ENCODE measurements around the gene CLSTN3. TPM values are rescaled to one million over a fixed set of nuclear protein-coding genes. Genes with fewer than 3 reads are reported as not detected.

Gene CLSTN3
- total and polyA plus RNA-seq, 2 donors from 2014 or later = 33.0 to 64.2 TPM

DNA sequence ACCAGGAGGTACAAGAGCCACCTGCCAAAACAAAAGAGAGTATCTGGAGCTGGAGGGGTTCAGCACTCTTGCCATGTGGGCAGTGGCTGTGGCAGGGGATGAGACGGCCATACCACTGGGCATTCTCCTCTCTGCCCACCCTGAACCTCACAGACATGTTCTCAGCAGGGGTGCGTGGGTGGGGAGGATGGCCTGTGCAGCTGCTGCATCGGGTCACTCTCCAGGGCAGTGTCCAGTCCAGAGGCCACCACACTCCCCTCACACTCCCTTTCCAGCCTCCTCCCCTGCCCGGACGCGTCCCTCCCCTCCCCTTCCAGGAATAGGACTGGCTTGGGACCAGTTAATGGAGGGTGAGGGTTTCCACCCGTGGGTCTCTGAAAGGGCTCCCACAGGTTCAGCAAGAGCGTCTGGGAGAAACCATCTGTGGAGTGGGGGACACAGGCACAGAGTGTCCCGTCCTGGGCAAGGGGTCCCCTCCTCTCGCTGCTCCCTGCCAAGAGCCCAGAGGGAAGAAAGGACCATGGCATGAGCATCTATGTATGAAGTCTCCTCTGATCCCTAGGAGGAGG lies 38.4 kb upstream of the CLSTN3 start:
- DNase-seq (peak; percentile 27 to 92 (median 59)), FAIRE-seq (no peak)
- Histone ChIP-seq H3K4me1 (ENCODE audit: control insufficient read depth in 2 of 3, insufficient read depth in 2 of 3, low read depth in 1 of 3, low read length in 3 of 3) (peaks cover 0 to 11% (median 0%) of the 10 kb centered on the region in 3 donors), H3K27ac (ENCODE audit: low read depth in 2 of 2, low read length in 2 of 2) (peak overlapping the region; percentile 20 to 64), H3K9ac (ENCODE audit: low read length in 3 of 3) (peak overlapping the region in 2 of 3 donors; percentile 48 to 70), H3K4me3 (ENCODE audit: low read length in 3 of 3) (peak overlapping the region; percentile 38 to 80 (median 63)), H3K9me3 (ENCODE audit: control insufficient read depth in 2 of 3, insufficient read depth in 1 of 3, low read length in 3 of 3) (no peaks in the 10 kb centered on the region), H3K27me3 (ENCODE audit: control insufficient read depth, insufficient read depth, low read length) (no peaks in the 10 kb centered on the region), H3K36me3 (ENCODE audit: control insufficient read depth in 2 of 3, insufficient read depth in 3 of 3, low read length in 3 of 3) (no peaks in the 10 kb centered on the region)
- TF ChIP-seq, protein P1, sequence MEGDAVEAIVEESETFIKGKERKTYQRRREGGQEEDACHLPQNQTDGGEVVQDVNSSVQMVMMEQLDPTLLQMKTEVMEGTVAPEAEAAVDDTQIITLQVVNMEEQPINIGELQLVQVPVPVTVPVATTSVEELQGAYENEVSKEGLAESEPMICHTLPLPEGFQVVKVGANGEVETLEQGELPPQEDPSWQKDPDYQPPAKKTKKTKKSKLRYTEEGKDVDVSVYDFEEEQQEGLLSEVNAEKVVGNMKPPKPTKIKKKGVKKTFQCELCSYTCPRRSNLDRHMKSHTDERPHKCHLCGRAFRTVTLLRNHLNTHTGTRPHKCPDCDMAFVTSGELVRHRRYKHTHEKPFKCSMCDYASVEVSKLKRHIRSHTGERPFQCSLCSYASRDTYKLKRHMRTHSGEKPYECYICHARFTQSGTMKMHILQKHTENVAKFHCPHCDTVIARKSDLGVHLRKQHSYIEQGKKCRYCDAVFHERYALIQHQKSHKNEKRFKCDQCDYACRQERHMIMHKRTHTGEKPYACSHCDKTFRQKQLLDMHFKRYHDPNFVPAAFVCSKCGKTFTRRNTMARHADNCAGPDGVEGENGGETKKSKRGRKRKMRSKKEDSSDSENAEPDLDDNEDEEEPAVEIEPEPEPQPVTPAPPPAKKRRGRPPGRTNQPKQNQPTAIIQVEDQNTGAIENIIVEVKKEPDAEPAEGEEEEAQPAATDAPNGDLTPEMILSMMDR (IDR thresholded peaks at IDR 0.05; ENCODE audit: borderline replicate concordance, extremely low read depth, insufficient read depth) = no peak
- intact Hi-C loops (cut with DNase I) = loop anchor here (10.0 kb wide), 1 partner anchor 147 kb away; the partner anchor contains the start of genes C12orf57 and RNU7-1

DNA sequence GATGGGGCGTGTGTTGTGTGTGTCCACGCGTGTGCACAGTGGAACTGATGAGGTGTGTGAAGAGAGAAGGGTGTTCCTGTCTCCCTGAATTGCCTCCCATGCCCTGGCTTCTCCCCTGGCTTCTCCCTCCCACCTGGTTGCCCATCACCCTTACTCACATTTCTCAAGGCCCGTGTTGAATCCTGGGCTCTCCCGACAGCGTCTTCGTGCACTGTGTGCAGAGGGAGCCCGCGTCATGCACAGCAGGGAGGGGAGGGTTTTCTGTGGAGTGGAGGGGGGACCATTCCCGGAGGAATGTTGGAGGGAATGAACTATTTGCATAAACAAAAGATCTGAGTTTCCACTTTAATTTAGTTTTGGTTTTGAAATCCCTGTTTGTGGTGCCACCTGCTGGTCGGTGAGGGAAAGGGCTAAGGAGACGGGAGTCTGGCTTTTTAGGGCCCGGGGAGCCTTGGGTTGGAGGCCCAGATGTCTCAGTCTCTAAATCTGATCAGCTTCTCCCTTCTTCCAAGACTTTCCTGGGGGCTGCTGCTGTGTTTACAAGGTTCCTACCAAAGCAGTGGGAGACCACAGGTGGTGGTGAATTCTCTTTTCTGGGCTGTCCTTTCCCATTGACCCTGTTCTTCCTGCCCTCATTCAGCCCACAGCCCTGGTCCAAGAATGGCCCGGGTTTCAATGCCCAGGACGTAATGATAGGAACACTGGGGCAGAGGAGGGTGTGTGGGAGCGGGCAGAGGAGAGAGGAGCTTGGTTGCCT lies 37.8 kb upstream of the CLSTN3 start, which contains the start of gene C1R:
C1R (minus strand) TSS at position 217 of the 757 bp plus-strand sequence; CDS start at position 160, 57 bp downstream.
- peak; percentile 50 for FAIRE-seq
- TF ChIP-seq, protein P1 (IDR thresholded peaks at IDR 0.05; ENCODE audit: borderline replicate concordance, extremely low read depth, insufficient read depth) = peak; percentile 76
- DNase-seq = peak; percentile 77 to 96 (median 84)
- Histone ChIP-seq H3K27ac (ENCODE audit: low read depth in 2 of 2, low read length in 2 of 2) (peak within 1 kb of the TSS; percentile 20 to 64), H3K36me3 (ENCODE audit: control insufficient read depth in 2 of 3, insufficient read depth in 3 of 3, low read length in 3 of 3) (no peaks in the 10 kb centered on the region), H3K4me1 (ENCODE audit: control insufficient read depth in 2 of 3, insufficient read depth in 2 of 3, low read depth in 1 of 3, low read length in 3 of 3) (peaks cover 0 to 11% (median 0%) of the 10 kb centered on the region in 3 donors), H3K9ac (ENCODE audit: low read length in 3 of 3) (peak within 1 kb of the TSS in 2 of 3 donors; percentile 48 to 70), H3K27me3 (ENCODE audit: control insufficient read depth, insufficient read depth, low read length) (no peaks in the 10 kb centered on the region), H3K4me3 (ENCODE audit: low read length in 3 of 3) (peak within 1 kb of the TSS; percentile 38 to 80 (median 63)), H3K9me3 (ENCODE audit: control insufficient read depth in 2 of 3, insufficient read depth in 1 of 3, low read length in 3 of 3) (no peaks in the 10 kb centered on the region)
- intact Hi-C loops (cut with DNase I) = loop anchor here (10.0 kb wide), 1 partner anchor 148 kb away; the partner anchor contains the start of genes C12orf57 and RNU7-1

DNA sequence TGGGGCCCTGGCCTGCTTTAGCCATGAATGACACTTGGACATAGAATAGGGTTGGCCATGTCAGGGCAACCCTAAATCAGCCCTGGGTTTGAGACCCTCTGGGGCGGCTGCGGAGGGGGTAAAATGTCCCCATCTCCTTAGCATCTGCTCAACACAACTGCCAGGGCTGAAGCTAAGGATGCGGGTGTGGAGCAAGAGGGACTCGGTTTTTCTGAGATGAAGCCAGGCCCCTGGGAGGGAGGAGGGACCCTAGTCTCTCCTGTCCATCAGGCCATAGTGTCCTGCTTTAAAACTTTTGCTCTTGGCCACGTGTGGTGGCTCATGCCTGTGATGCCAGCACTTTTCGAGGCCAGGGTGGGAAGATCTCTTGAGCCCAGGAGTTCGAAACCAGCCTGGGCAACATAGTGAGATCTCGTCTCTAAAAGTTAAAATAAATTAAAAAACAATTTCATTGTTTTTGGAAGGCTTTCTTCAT lies 37.1 kb upstream of the CLSTN3 start:
- no peaks in the 10 kb centered on the region for H3K9me3 ChIP-seq (ENCODE audit: control insufficient read depth in 2 of 3, insufficient read depth in 1 of 3, low read length in 3 of 3)
- H3K4me3 ChIP-seq (ENCODE audit: low read length in 3 of 3) = no peak overlapping the region
- peaks cover 0 to 11% (median 0%) of the 10 kb centered on the region in 3 donors for H3K4me1 ChIP-seq (ENCODE audit: control insufficient read depth in 2 of 3, insufficient read depth in 2 of 3, low read depth in 1 of 3, low read length in 3 of 3)
- TF ChIP-seq, protein P1 (IDR thresholded peaks at IDR 0.05; ENCODE audit: borderline replicate concordance, extremely low read depth, insufficient read depth) = no peak
- no peak overlapping the region for H3K9ac ChIP-seq (ENCODE audit: low read length in 3 of 3)
- intact Hi-C loops (cut with DNase I) = loop anchor here (10.0 kb wide), 1 partner anchor 148 kb away; the partner anchor contains the start of genes C12orf57 and RNU7-1
- no peaks in the 10 kb centered on the region for H3K36me3 ChIP-seq (ENCODE audit: control insufficient read depth in 2 of 3, insufficient read depth in 3 of 3, low read length in 3 of 3)
- H3K27me3 ChIP-seq (ENCODE audit: control insufficient read depth, insufficient read depth, low read length) = no peaks in the 10 kb centered on the region
- DNase-seq = no peak
- FAIRE-seq = no peak
- no peak overlapping the region for H3K27ac ChIP-seq (ENCODE audit: low read depth in 2 of 2, low read length in 2 of 2)

All from kidney (tissue), 14 donors.